ENCODE data around the gene SHROOM3. TPM values are rescaled to one million over a fixed set of nuclear protein-coding genes. Genes with fewer than 3 reads are reported as not detected.

The SHROOM3 gene
- total RNA-seq, 1 experiment from 2014 or later, result 27.6 TPM

DNA sequence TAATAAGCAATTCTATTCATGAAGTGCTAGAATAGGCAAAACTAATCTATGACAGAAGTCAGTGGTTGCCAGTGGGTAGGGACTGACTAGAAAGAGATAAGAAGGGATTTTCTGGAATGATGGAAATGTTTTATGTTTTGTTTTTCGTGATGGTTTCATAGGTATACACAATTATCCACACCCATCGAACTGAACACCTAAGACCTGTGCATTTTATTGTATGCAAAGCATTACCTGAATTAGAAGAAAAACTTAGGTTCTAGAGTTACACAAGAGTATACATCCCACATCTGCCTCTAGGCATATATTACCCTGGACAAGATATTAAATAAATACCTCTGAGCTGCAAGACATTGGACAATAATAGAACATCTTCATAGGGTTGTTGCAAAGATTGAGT lies 257.7 kb downstream of the SHROOM3 start:
- no peak overlapping the region for H2BK20ac ChIP-seq (ENCODE audit: low read depth, low read length, poor library complexity, severe bottlenecking)
- no peak overlapping the region for H2BK15ac ChIP-seq (ENCODE audit: low read depth, low read length)
- no peak overlapping the region for H3K4me2 ChIP-seq (ENCODE audit: insufficient read depth, insufficient read length, low read length)
- H3K4me1 ChIP-seq (ENCODE audit: insufficient read depth, low read length), result peaks cover 23% of the 10 kb centered on the region
- no peak overlapping the region for H4K8ac ChIP-seq (replicated peaks; ENCODE audit: insufficient read length, low read depth, low read length)
- no peak overlapping the region for H3K23ac ChIP-seq (ENCODE audit: insufficient read length, low read depth, low read length)
- no peak overlapping the region for H3K27ac Mint-ChIP-seq
- TF ChIP-seq, protein P1, sequence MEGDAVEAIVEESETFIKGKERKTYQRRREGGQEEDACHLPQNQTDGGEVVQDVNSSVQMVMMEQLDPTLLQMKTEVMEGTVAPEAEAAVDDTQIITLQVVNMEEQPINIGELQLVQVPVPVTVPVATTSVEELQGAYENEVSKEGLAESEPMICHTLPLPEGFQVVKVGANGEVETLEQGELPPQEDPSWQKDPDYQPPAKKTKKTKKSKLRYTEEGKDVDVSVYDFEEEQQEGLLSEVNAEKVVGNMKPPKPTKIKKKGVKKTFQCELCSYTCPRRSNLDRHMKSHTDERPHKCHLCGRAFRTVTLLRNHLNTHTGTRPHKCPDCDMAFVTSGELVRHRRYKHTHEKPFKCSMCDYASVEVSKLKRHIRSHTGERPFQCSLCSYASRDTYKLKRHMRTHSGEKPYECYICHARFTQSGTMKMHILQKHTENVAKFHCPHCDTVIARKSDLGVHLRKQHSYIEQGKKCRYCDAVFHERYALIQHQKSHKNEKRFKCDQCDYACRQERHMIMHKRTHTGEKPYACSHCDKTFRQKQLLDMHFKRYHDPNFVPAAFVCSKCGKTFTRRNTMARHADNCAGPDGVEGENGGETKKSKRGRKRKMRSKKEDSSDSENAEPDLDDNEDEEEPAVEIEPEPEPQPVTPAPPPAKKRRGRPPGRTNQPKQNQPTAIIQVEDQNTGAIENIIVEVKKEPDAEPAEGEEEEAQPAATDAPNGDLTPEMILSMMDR (conservative IDR thresholded peaks at IDR 0.05), result no peak
- no peak overlapping the region for H3K27ac ChIP-seq (ENCODE audit: insufficient read length, low read depth, low read length)
- H3K27me3 Mint-ChIP-seq (ENCODE audit: low read depth), result no peaks in the 10 kb centered on the region; the same call in 1 of the 2 replicates
- no peaks in the 10 kb centered on the region for H3K9me3 ChIP-seq (ENCODE audit: control insufficient read depth, low read depth, low read length)
- no CpG with 5 or more reads among the region's 2 CpGs for WGBS (ENCODE audit: extremely low coverage, insufficient read length, low lambda C conversion rate)
- H3K23me2 ChIP-seq (ENCODE audit: insufficient read length, low read depth, low read length, poor library complexity, severe bottlenecking), result peaks cover 8% of the 10 kb centered on the region
- H4K91ac ChIP-seq (ENCODE audit: insufficient read length, low read depth, low read length), result no peak overlapping the region
- H3K4me1 Mint-ChIP-seq, result peaks cover 63 to 69% of the 10 kb centered on the region in 2 experiments
- no peak overlapping the region for H2AFZ ChIP-seq (ENCODE audit: low read length)
- no peak overlapping the region for H3K18ac ChIP-seq (ENCODE audit: insufficient read length, low read depth, low read length)
- peaks cover 33% of the 10 kb centered on the region; the same call in 1 of the 2 replicates for H3K79me2 ChIP-seq (ENCODE audit: insufficient read depth, low read length)
- H4K20me1 ChIP-seq (ENCODE audit: control insufficient read depth, insufficient read depth, insufficient read length), result no peaks in the 10 kb centered on the region
- H3K9me3 Mint-ChIP-seq, result no peaks in the 10 kb centered on the region
- H3K56ac ChIP-seq (ENCODE audit: insufficient read length, low read depth, low read length), result no peak overlapping the region
- H3K27me3 ChIP-seq (ENCODE audit: insufficient read depth, low read length), result no peaks in the 10 kb centered on the region
- H3K4me3 Mint-ChIP-seq, result no peak overlapping the region
- H3T11ph ChIP-seq (ENCODE audit: low read length), result no peak overlapping the region
- no peak for DNase-seq
- no peak overlapping the region for H4K5ac ChIP-seq (ENCODE audit: insufficient read length, low read depth, low read length)
- H3K4ac ChIP-seq (ENCODE audit: low read depth, low read length), result no peak overlapping the region
- peaks cover 0 to 6% (median 3%) of the 10 kb centered on the region in 3 experiments; a peak in 1 of 7 replicates for H3K36me3 Mint-ChIP-seq (ENCODE audit: insufficient read depth in 1 of 3, low read depth in 3 of 3)
- H2AK5ac ChIP-seq (ENCODE audit: insufficient read length, low read length), result no peak overlapping the region
- peaks cover 4% of the 10 kb centered on the region for H3K79me1 ChIP-seq (ENCODE audit: insufficient read depth, low read depth, low read length, poor library complexity, severe bottlenecking)
- H2BK5ac ChIP-seq (ENCODE audit: insufficient read length, low read length), result no peak overlapping the region
- no peak overlapping the region for H3K14ac ChIP-seq (ENCODE audit: insufficient read depth, low read length)
- H2BK120ac ChIP-seq (ENCODE audit: low read depth, low read length, poor library complexity, severe bottlenecking), result no peak overlapping the region
- no peak overlapping the region for H2BK12ac ChIP-seq (ENCODE audit: insufficient read length, low read depth, low read length)
- no peak overlapping the region for H3K9ac ChIP-seq (ENCODE audit: extremely low read depth, insufficient read length, low read length)
